HepG2 (cell line): ENCODE data around the gene NRBF2. TPM values are rescaled to one million over a fixed set of nuclear protein-coding genes. Genes with fewer than 3 reads are reported as not detected.
A peak's percentile ranks its signal among the peaks of the same experiment; 100 is the strongest.

ENCODE experiments used
- CEBPB ChIP-seq: IDR thresholded peaks from 2 replicates; pipeline ENCODE4 v1.6.1; 2011; ENCODE audit warnings: low read depth, low read length, improper control_type of control experiment, borderline replicate concordance
- FOXO1 ChIP-seq: sonication (generic); formaldehyde crosslinking; IDR thresholded peaks from 2 replicates; pipeline ENCODE4 v1.4.0; 2020; ENCODE audit warnings: missing genetic modification reagents
- HNF4G ChIP-seq, 2 experiments: sonication (generic) in 1 of 2; formaldehyde crosslinking in 1 of 2; IDR thresholded peaks; 2 replicates each; pipeline versions ENCODE4 v1.4.0 to v1.6.1; 2011 to 2020; ENCODE audit warnings: borderline replicate concordance in 2 of 2, low read depth in 2 of 2, mild to moderate bottlenecking in 2 of 2, low read length in 1 of 2, missing genetic modification reagents in 1 of 2, moderate library complexity in 1 of 2
- IKZF5 ChIP-seq: IDR thresholded peaks from 2 replicates; pipeline ENCODE4 v1.6.1; 2018; ENCODE audit warnings: missing genetic modification reagents, mild to moderate bottlenecking, missing compliant biosample characterization
- MAX ChIP-seq: IDR thresholded peaks from 2 replicates; pipeline ENCODE4 v1.6.1; 2012; ENCODE audit warnings: inconsistent platforms
- PAF1 ChIP-seq: IDR thresholded peaks from 2 replicates; pipeline ENCODE4 v1.6.1; 2016; ENCODE audit warnings: missing genetic modification reagents, missing compliant biosample characterization
- RARA ChIP-seq: IDR thresholded peaks from 2 replicates; pipeline ENCODE4 v1.6.1; 2016; ENCODE audit warnings: missing genetic modification reagents, missing compliant biosample characterization
- RELA ChIP-seq: sonication (generic); formaldehyde crosslinking; IDR thresholded peaks from 2 replicates; pipeline ENCODE4 v1.4.0; 2020; ENCODE audit warnings: missing genetic modification reagents
- RNF2 ChIP-seq: fragments of 450-650 bp; conservative IDR thresholded peaks from 2 replicates; pipeline ENCODE4 v1.6.1; 2016; ENCODE audit warnings: low read depth
- SOX6 ChIP-seq, 2 experiments: fragments of 450-650 bp in 1 of 2; sonication (generic) in 1 of 2; formaldehyde crosslinking in 1 of 2; IDR thresholded peaks; 2 replicates each; pipeline versions ENCODE4 v1.4.0 to v1.6.1; 2017 to 2020; ENCODE audit warnings: antibody characterized with exemption in 1 of 2, mild to moderate bottlenecking in 1 of 2, missing genetic modification reagents in 1 of 2
- ZNF225 ChIP-seq: sonication (generic); formaldehyde crosslinking; IDR thresholded peaks from 2 replicates; pipeline ENCODE4 v1.4.0; 2020; ENCODE audit warnings: mild to moderate bottlenecking, missing genetic modification reagents
- ZNF773 ChIP-seq: sonication (generic); formaldehyde crosslinking; IDR thresholded peaks from 2 replicates; pipeline ENCODE4 v1.4.0; 2020; ENCODE audit warnings: missing genetic modification reagents, borderline replicate concordance
- polyA plus RNA-seq, 8 experiments: library from polyadenylated mRNA; depleted of rRNA in 3 of 8; stranded (reverse) in 7 of 8; unstranded in 1 of 8; fragments of >200 nt; fragmentation: Illumina TruSeq in 4 of 8; extraction: Trizol in 4 of 8; gene quantifications; 2 replicates each; pipeline versions ENCODE4 v1.2.1 to v1.2.3, GENCODE V29; 2011 to 2016; ENCODE audit warnings: low read depth in 4 of 8, missing spikeins in 1 of 8, mixed read lengths in 1 of 8; ENCODE audit not compliant: insufficient read depth in 1 of 8
- total RNA-seq, 5 experiments: library from RNA; depleted of rRNA; stranded (reverse); fragments of >200 nt; fragmentation: Illumina TruSeq; extraction: Trizol; gene quantifications; 2 replicates each; pipeline ENCODE4 v1.2.3, GENCODE V29; 2016; ENCODE audit warnings: low read depth in 1 of 5

The NRBF2 gene
- total and polyA plus RNA-seq, 2 of the 13 experiments (the other 11 are each of a cell fraction or from before 2014, with no cell fraction given), result 20.0 to 28.4 TPM

- TF ChIP-seq ZNF773 (CRISPR knock-in tag) (no peak), RARA (CRISPR knock-in tag) (0 out of 2 replicates have a peak, but pooled peaks have one; percentile 6), FOXO1 (no peak), MAX (0 out of 2 replicates have a peak, but pooled peaks have one; percentile 54), IKZF5 (CRISPR knock-in tag) (0 out of 2 replicates have a peak, but pooled peaks have one; percentile 29), RNF2 (no peak), SOX6 (IDR thresholded peaks at IDR 0.05) (no peak), SOX6 (CRISPR knock-in tag; IDR thresholded peaks at IDR 0.05) (peak; percentile 29; the same call in 1 of the 2 replicates), CEBPB (peak; percentile 83), RELA (no peak), HNF4G (IDR thresholded peaks at IDR 0.05; ENCODE audit: borderline replicate concordance, low read depth, low read length) (0 out of 2 replicates have a peak, but pooled peaks have one; percentile 21), HNF4G (CRISPR knock-in tag; IDR thresholded peaks at IDR 0.05; ENCODE audit: borderline replicate concordance, low read depth) (no peak), ZNF225 (CRISPR knock-in tag) (no peak), PAF1 (no peak)
Observed at GRCh38 chr10:63115732-63116383, 17.3 kb upstream of the NRBF2 start (continued).
